ENCODE measurements around the gene RIOX2. TPM values are rescaled to one million over a fixed set of nuclear protein-coding genes. Genes with fewer than 3 reads are reported as not detected.

RIOX2 gene
- total RNA-seq, 1 donor from 2014 or later = 21.3 TPM

- H3K4me3 ChIP-seq = no peak overlapping the region
- H3K4me1 ChIP-seq = no peaks in the 10 kb centered on the region
- H3K36me3 ChIP-seq = peaks cover 5 to 26% of the 10 kb centered on the region in 2 donors
- no peaks in the 10 kb centered on the region for H3K27me3 ChIP-seq
- no peaks in the 10 kb centered on the region for H3K9me3 ChIP-seq
- no peak for DNase-seq (ENCODE audit: low spot score in 2 of 2)
- TF ChIP-seq CTCF (IDR thresholded peaks at IDR 0.05) = no peak
- intact Hi-C loops (cut with DNase I) = no loop called here
- no peak overlapping the region for H3K27ac ChIP-seq
Observed at GRCh38 chr3:97892852-97893251, 79.4 kb downstream of the RIOX2 start.

Other genes starting within 250 kb of the RIOX2 start
- gene ARL6, start 207.7 kb downstream of the RIOX2 start, total RNA-seq = 18.5 TPM
- gene CRYBG3, start 150.4 kb downstream of the RIOX2 start, total RNA-seq = 13.2 TPM
- not detected for gene GABRR3, start 62.9 kb upstream of the RIOX2 start, total RNA-seq
- gene OR5AC2, start 114.7 kb upstream of the RIOX2 start, total RNA-seq = not detected
- not detected for gene OR5H1, start 158.3 kb upstream of the RIOX2 start, total RNA-seq
- gene OR5H14, start 175.0 kb upstream of the RIOX2 start, total RNA-seq = not detected
- gene OR5H15, start 194.3 kb upstream of the RIOX2 start, total RNA-seq = not detected